ENCODE data around the gene STMND1. TPM values are rescaled to one million over a fixed set of nuclear protein-coding genes. Genes with fewer than 3 reads are reported as not detected.
A peak's percentile ranks its signal among the peaks of the same experiment; 100 is the strongest.

The STMND1 gene
- not detected in 2 replicates for total RNA-seq

DNA sequence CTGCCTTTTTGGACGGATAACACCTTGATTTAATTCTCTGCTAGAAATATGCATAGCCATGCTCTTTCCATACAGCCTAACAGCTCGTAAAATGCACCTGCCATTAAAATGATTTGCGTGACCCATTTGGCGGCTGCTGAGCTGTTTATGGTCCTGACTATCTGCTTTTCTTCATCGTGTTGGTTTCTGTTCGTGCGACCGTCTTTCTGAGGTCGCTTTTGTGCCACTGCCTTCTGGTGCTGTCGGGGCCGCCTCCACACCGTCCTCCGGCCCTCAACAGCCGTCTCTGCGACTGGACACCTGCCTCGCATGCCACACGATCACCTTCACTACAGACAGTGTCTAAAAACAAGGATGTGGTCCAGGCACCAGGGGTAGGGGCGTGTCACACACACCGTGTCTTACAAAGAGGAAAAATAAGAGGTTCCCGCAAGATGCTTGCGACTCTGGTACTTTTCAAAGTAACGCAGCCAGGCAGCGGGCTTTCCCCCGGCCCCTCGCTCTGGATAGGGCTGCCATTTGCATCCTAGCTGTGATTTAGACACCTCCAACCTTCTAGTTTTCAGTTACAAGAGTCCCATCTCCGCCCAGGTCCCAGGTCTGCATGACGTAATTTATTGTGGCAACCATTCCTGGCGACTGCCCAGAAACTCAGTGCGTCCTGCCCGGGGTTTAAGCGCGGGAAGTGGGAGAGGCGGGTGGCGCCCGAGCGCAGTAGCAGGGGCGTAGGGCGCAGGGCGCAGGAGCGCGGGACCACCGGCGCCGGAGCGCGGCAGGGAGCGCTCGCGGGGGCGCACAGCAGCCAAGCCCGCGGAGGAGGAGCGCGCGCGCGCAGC is at the start of gene STMND1:
Gene STMND1, plus strand, starts transcription at position 629 of the 836 bp plus-strand sequence. CDS start 208 bp downstream, outside the sequence.
- Histone ChIP-seq H3K27me3 (ENCODE audit: control insufficient read depth, insufficient read depth, low read length) (peaks cover 10% of the 10 kb centered on the region), H3K36me3 (ENCODE audit: control insufficient read depth, insufficient read depth, low read length) (no peaks in the 10 kb centered on the region), H3K4me3 (ENCODE audit: low read depth, low read length) (peak within 1 kb of the TSS; percentile 28)
- DNase-seq (ENCODE audit: low read depth) (peak; percentile 67), FAIRE-seq (no peak)
- TF ChIP-seq, protein P1, sequence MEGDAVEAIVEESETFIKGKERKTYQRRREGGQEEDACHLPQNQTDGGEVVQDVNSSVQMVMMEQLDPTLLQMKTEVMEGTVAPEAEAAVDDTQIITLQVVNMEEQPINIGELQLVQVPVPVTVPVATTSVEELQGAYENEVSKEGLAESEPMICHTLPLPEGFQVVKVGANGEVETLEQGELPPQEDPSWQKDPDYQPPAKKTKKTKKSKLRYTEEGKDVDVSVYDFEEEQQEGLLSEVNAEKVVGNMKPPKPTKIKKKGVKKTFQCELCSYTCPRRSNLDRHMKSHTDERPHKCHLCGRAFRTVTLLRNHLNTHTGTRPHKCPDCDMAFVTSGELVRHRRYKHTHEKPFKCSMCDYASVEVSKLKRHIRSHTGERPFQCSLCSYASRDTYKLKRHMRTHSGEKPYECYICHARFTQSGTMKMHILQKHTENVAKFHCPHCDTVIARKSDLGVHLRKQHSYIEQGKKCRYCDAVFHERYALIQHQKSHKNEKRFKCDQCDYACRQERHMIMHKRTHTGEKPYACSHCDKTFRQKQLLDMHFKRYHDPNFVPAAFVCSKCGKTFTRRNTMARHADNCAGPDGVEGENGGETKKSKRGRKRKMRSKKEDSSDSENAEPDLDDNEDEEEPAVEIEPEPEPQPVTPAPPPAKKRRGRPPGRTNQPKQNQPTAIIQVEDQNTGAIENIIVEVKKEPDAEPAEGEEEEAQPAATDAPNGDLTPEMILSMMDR (IDR thresholded peaks at IDR 0.05; ENCODE audit: insufficient read depth, low read length, severe bottlenecking): no peak

DNA sequence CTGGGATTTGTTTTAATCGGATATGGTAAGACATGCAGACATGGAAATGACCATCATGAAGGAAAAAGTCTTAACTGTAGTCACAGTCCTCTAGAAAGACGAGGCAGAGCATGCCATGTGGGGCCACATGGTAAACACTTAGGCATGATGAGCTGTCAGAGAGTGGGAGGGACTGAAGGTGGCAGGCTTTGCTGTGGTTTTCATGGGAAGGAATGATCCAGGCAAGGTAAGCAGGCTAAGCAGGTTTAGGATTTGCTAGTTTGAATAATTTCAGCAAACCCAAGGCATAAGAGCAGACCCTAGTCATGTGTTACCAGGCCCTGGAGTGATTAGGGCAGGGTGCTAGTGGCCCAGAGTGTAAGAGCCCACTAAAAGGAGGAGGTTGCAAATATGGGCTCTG is 47.2 kb upstream of the STMND1 start:
- TF ChIP-seq, protein P1 (IDR thresholded peaks at IDR 0.05; ENCODE audit: insufficient read depth, low read length, severe bottlenecking): peak; percentile 18
- H3K4me3 ChIP-seq (ENCODE audit: low read depth, low read length): no peak overlapping the region
- H3K27me3 ChIP-seq (ENCODE audit: control insufficient read depth, insufficient read depth, low read length): peaks cover 2% of the 10 kb centered on the region
- peak; percentile 92 for FAIRE-seq
- H3K36me3 ChIP-seq (ENCODE audit: control insufficient read depth, insufficient read depth, low read length): no peaks in the 10 kb centered on the region
- peak; percentile 94 for DNase-seq (ENCODE audit: low read depth)

DNA sequence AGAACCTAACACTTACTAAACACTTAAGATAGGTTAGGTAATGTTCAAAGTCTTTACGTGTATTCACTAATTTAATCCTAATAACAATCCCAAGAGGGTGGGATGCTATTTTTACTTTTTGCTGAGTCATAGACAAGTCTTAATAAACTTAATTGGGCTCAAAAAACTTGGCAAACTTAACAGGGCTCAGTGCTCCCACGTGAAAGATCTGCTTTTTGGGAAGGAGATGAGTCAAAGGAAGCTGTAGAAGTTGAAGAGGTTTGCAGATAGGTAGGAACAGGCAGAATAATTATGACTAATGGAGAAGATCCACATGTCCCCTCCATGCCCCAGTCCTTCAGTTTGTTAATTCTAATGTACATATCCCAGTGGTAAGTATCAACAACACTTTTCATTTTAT is 44.5 kb upstream of the STMND1 start:
- TF ChIP-seq, protein P1 (IDR thresholded peaks at IDR 0.05; ENCODE audit: insufficient read depth, low read length, severe bottlenecking): no peak
- Histone ChIP-seq H3K4me3 (ENCODE audit: low read depth, low read length) (no peak overlapping the region), H3K36me3 (ENCODE audit: control insufficient read depth, insufficient read depth, low read length) (no peaks in the 10 kb centered on the region), H3K27me3 (ENCODE audit: control insufficient read depth, insufficient read depth, low read length) (peaks cover 2% of the 10 kb centered on the region)
- DNase-seq (ENCODE audit: low read depth) (peak; percentile 89), FAIRE-seq (no peak)

DNA sequence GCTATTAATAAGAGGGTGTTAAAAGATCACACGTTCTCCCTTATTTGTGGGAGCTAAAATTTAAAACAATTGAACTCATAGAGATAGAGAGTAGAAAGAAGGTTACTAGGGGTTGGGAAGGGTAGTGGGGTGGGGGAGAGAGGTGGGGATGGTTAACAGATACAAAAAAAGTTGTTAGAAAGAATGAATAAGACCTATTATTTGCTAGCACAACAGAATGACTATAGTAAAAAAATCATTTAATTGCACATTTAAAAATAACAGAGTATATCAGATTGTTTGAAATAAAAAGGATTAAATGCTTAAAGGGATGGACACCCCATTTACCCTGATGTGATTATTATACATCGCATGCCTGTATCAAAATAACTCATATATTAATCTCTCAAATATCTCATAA is 43.3 kb upstream of the STMND1 start:
- H3K4me3 ChIP-seq (ENCODE audit: low read depth, low read length): no peak overlapping the region
- no peaks in the 10 kb centered on the region for H3K36me3 ChIP-seq (ENCODE audit: control insufficient read depth, insufficient read depth, low read length)
- FAIRE-seq: no peak
- no peak for DNase-seq (ENCODE audit: low read depth)
- H3K27me3 ChIP-seq (ENCODE audit: control insufficient read depth, insufficient read depth, low read length): no peaks in the 10 kb centered on the region
- TF ChIP-seq, protein P1 (IDR thresholded peaks at IDR 0.05; ENCODE audit: insufficient read depth, low read length, severe bottlenecking): no peak

DNA sequence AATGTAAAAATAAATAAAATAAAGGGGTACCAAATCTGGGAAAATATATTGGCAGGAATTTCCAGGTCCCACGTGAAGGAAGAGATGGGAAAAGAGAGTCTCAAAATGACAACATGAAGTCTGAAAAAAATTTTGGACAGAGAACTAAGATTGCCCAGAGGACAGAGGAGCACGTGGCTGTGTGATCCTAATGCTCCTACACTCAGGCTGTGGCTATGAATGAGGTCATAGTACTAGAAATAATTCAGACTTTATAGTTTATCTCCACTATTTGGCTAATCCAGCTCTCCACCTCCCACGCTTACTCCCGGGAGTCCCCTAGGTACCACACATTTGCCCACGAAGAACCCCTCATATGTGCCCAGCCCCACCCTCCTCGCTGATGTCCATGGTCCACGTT is 42.8 kb upstream of the STMND1 start:
- H3K4me3 ChIP-seq (ENCODE audit: low read depth, low read length): no peak overlapping the region
- TF ChIP-seq, protein P1 (IDR thresholded peaks at IDR 0.05; ENCODE audit: insufficient read depth, low read length, severe bottlenecking): no peak
- H3K27me3 ChIP-seq (ENCODE audit: control insufficient read depth, insufficient read depth, low read length): no peaks in the 10 kb centered on the region
- no peak for DNase-seq (ENCODE audit: low read depth)
- no peak for FAIRE-seq
- no peaks in the 10 kb centered on the region for H3K36me3 ChIP-seq (ENCODE audit: control insufficient read depth, insufficient read depth, low read length)

All from bronchial epithelial cell (primary cell).